HL-60 (cell line): ENCODE data around the gene POMT2.

Experiments used
- DNase-seq, 2 experiments: peaks; one replicate each; pipeline ENCODE4 v3.0.0-alpha.2; 2010 to 2020; ENCODE audit warnings: low read depth in 1 of 2, low spot score in 1 of 2
- H3K27ac ChIP-seq: fragments of 250-450 bp; sonication (Bioruptor Pico); replicated peaks from 2 replicates; pipeline ENCODE4 v1.5.1; 2020; ENCODE audit warnings: mild to moderate bottlenecking, moderate library complexity
- H3K27me3 ChIP-seq: fragments of 250-450 bp; sonication (Bioruptor Pico); 2 replicates; pipeline ENCODE4 v1.5.1; 2021; ENCODE audit warnings: mild to moderate bottlenecking, moderate library complexity; ENCODE audit not compliant: insufficient read depth, poor library complexity, severe bottlenecking
- H3K4me3 ChIP-seq: replicated peaks from 2 replicates; pipeline ENCODE4 v1.5.1; 2011; ENCODE audit warnings: mild to moderate bottlenecking, control low read depth, low read length; ENCODE audit not compliant: insufficient read depth
- GABPA ChIP-seq: IDR thresholded peaks from 2 replicates; pipeline ENCODE4 v1.6.1; 2012; ENCODE audit warnings: low read depth
- POLR2AphosphoS5 ChIP-seq: IDR thresholded peaks from 2 replicates; pipeline ENCODE4 v1.6.1; 2012; ENCODE audit warnings: low read depth
- SPI1 ChIP-seq: IDR thresholded peaks from 2 replicates; pipeline ENCODE4 v1.6.1; 2012; ENCODE audit warnings: low read depth, mild to moderate bottlenecking, borderline replicate concordance
- TF ChIP-seq, protein P1 (sequence below): IDR thresholded peaks from one replicate; pipeline ENCODE4 v1.5.1; 2011; ENCODE audit warnings: low read length, control low read depth, inconsistent platforms; ENCODE audit not compliant: insufficient read depth
- TF ChIP-seq, protein P2 (sequence below): IDR thresholded peaks from 2 replicates; pipeline ENCODE4 v1.6.1; 2012; ENCODE audit warnings: low read depth; ENCODE audit not compliant: insufficient replicate concordance

POMT2 gene

GRCh38 chr14:77249286-77249685 lies 71.4 kb downstream of the POMT2 start:
- Histone ChIP-seq H3K27ac (no peak overlapping the region), H3K4me3 (no peak overlapping the region), H3K27me3 (no peaks in the 10 kb centered on the region)
- no peak for TF ChIP-seq POLR2AphosphoS5
- TF ChIP-seq, protein P1, sequence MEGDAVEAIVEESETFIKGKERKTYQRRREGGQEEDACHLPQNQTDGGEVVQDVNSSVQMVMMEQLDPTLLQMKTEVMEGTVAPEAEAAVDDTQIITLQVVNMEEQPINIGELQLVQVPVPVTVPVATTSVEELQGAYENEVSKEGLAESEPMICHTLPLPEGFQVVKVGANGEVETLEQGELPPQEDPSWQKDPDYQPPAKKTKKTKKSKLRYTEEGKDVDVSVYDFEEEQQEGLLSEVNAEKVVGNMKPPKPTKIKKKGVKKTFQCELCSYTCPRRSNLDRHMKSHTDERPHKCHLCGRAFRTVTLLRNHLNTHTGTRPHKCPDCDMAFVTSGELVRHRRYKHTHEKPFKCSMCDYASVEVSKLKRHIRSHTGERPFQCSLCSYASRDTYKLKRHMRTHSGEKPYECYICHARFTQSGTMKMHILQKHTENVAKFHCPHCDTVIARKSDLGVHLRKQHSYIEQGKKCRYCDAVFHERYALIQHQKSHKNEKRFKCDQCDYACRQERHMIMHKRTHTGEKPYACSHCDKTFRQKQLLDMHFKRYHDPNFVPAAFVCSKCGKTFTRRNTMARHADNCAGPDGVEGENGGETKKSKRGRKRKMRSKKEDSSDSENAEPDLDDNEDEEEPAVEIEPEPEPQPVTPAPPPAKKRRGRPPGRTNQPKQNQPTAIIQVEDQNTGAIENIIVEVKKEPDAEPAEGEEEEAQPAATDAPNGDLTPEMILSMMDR: no peak
- no peak for DNase-seq

- TF ChIP-seq, protein P2, sequence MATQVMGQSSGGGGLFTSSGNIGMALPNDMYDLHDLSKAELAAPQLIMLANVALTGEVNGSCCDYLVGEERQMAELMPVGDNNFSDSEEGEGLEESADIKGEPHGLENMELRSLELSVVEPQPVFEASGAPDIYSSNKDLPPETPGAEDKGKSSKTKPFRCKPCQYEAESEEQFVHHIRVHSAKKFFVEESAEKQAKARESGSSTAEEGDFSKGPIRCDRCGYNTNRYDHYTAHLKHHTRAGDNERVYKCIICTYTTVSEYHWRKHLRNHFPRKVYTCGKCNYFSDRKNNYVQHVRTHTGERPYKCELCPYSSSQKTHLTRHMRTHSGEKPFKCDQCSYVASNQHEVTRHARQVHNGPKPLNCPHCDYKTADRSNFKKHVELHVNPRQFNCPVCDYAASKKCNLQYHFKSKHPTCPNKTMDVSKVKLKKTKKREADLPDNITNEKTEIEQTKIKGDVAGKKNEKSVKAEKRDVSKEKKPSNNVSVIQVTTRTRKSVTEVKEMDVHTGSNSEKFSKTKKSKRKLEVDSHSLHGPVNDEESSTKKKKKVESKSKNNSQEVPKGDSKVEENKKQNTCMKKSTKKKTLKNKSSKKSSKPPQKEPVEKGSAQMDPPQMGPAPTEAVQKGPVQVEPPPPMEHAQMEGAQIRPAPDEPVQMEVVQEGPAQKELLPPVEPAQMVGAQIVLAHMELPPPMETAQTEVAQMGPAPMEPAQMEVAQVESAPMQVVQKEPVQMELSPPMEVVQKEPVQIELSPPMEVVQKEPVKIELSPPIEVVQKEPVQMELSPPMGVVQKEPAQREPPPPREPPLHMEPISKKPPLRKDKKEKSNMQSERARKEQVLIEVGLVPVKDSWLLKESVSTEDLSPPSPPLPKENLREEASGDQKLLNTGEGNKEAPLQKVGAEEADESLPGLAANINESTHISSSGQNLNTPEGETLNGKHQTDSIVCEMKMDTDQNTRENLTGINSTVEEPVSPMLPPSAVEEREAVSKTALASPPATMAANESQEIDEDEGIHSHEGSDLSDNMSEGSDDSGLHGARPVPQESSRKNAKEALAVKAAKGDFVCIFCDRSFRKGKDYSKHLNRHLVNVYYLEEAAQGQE: no peak
- TF ChIP-seq GABPA: no peak
- TF ChIP-seq SPI1: no peak
- no peak for TF ChIP-seq POLR2AphosphoS5
- TF ChIP-seq, protein P1: no peak
- DNase-seq: no peak
- H3K4me3 ChIP-seq: no peak overlapping the region
- H3K27ac ChIP-seq: no peak overlapping the region
- no peaks in the 10 kb centered on the region for H3K27me3 ChIP-seq
Observed at GRCh38 chr14:77248666-77249065, 72.0 kb downstream of the POMT2 start.

GRCh38 chr14:77246784-77247183 lies 73.9 kb downstream of the POMT2 start:
- TF ChIP-seq SPI1 (no peak), POLR2AphosphoS5 (no peak), GABPA (no peak)
- TF ChIP-seq, protein P1: no peak
- TF ChIP-seq, protein P2: no peak
- H3K27me3 ChIP-seq: no peaks in the 10 kb centered on the region
- no peak overlapping the region for H3K4me3 ChIP-seq
- no peak overlapping the region for H3K27ac ChIP-seq
- DNase-seq: no peak

DNA sequence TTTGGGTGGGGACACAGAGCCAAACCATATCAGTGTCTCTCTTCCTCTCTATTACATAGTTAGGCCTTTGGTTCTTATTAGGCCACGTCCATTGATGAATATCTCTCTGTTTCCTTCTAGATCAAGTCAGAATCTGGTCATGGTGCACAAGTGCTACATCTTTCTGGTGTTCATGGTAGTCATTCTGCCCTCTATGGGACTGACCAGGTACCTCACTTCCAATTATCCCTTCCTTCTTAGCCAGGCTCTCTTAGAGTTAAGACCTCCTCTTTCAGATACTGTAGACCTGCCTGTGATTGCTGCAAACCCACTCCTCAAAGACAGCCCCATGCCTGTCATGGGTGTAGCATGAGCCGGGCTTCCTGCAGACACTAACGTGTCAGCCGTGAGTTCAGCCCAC lies 74.9 kb downstream of the POMT2 start:
- no peak overlapping the region for H3K4me3 ChIP-seq
- H3K27ac ChIP-seq: no peak overlapping the region
- TF ChIP-seq POLR2AphosphoS5: no peak
- TF ChIP-seq, protein P2: no peak
- no peak for TF ChIP-seq GABPA
- TF ChIP-seq SPI1: no peak
- TF ChIP-seq, protein P1: no peak
- no peak for DNase-seq
- H3K27me3 ChIP-seq: no peaks in the 10 kb centered on the region
